ENCODE measurements around the gene COMMD7.
"Not testable (repeated sequence)": the region's sequence is repeated elsewhere in the genome, so short reads cannot be mapped to it uniquely, and the experiment has no call there.

The COMMD7 gene

GRCh38 chr20:32707691-32708581 is 35.3 kb downstream of the COMMD7 start:
- no peak overlapping the region for H3K27ac ChIP-seq
- no peak for TF ChIP-seq CTCF (IDR thresholded peaks at IDR 0.05)
- no peak for TF ChIP-seq ZFX (IDR thresholded peaks at IDR 0.05; ENCODE audit: borderline replicate concordance)

GRCh38 chr20:32706486-32706885 is 36.8 kb downstream of the COMMD7 start:
- no peak for TF ChIP-seq CTCF (IDR thresholded peaks at IDR 0.05)
- no peak for TF ChIP-seq ZFX (IDR thresholded peaks at IDR 0.05; ENCODE audit: borderline replicate concordance)
- no peak overlapping the region for H3K27ac ChIP-seq

- no peak overlapping the region for H3K27ac ChIP-seq
- no peak for TF ChIP-seq ZFX (IDR thresholded peaks at IDR 0.05; ENCODE audit: borderline replicate concordance)
- no peak for TF ChIP-seq CTCF (IDR thresholded peaks at IDR 0.05)
Observed at GRCh38 chr20:32702706-32703425, 40.4 kb downstream of the COMMD7 start.

GRCh38 chr20:32697608-32698007 is 45.7 kb downstream of the COMMD7 start:
- TF ChIP-seq CTCF (IDR thresholded peaks at IDR 0.05) (no peak), ZFX (IDR thresholded peaks at IDR 0.05; ENCODE audit: borderline replicate concordance) (no peak)
- H3K27ac ChIP-seq = no peak overlapping the region

- TF ChIP-seq ZFX (IDR thresholded peaks at IDR 0.05; ENCODE audit: borderline replicate concordance) (no peak), CTCF (IDR thresholded peaks at IDR 0.05) (no peak)
Observed at GRCh38 chr20:32695089-32695488, 48.2 kb downstream of the COMMD7 start.

GRCh38 chr20:32688966-32689365 is 54.3 kb downstream of the COMMD7 start:
- not testable (repeated sequence) for H3K27ac ChIP-seq

More at GRCh38 chr20:32695089-32695488, 48.2 kb downstream of the COMMD7 start:
- H3K27ac ChIP-seq = 0 out of 2 replicates have a peak overlapping the region, but pooled peaks have one; percentile 7

GRCh38 chr20:32687180-32687532 is 56.1 kb downstream of the COMMD7 start:
- H3K27ac ChIP-seq = no peak overlapping the region
- TF ChIP-seq ZFX (IDR thresholded peaks at IDR 0.05; ENCODE audit: borderline replicate concordance) (no peak), CTCF (IDR thresholded peaks at IDR 0.05) (no peak)
